ENCODE results near the gene SLC12A7. TPM values are rescaled to one million over a fixed set of nuclear protein-coding genes. Genes with fewer than 3 reads are reported as not detected.

The SLC12A7 gene
- total and polyA plus RNA-seq, 7 donors: 7.2 to 54.3 (median 16.8) TPM

- Histone ChIP-seq H3K27me3 (no peaks in the 10 kb centered on the region), H3K4me1 (no peaks in the 10 kb centered on the region), H3K9me3 (no peaks in the 10 kb centered on the region), H3K36me3 (peaks cover 8 to 84% (median 52%) of the 10 kb centered on the region in 4 donors), H3K4me3 (no peak overlapping the region), H3K27ac (no peak overlapping the region)
- intact Hi-C loops (cut with DNase I): no loop called here
- TF ChIP-seq EP300 (IDR thresholded peaks at IDR 0.05) (no peak), POLR2A (IDR thresholded peaks at IDR 0.05) (no peak), CTCF (IDR thresholded peaks at IDR 0.05) (no peak), POLR2AphosphoS5 (IDR thresholded peaks at IDR 0.05) (no peak)
- no peak for DNase-seq
- WGBS, 2 donors: 94 to 95% methylated on average over 13 of the region's 13 CpGs
Measured at GRCh38 chr5:1078206-1078605, 33.7 kb downstream of the SLC12A7 start.

- intact Hi-C loops (cut with DNase I): no loop called here
- no peaks in the 10 kb centered on the region for H3K4me1 ChIP-seq
- no peak overlapping the region for H3K4me3 ChIP-seq
- no peaks in the 10 kb centered on the region for H3K9me3 ChIP-seq
- DNase-seq: no peak
- TF ChIP-seq POLR2A (IDR thresholded peaks at IDR 0.05) (no peak), EP300 (IDR thresholded peaks at IDR 0.05) (no peak), POLR2AphosphoS5 (IDR thresholded peaks at IDR 0.05) (no peak), CTCF (IDR thresholded peaks at IDR 0.05) (no peak)
- H3K27ac ChIP-seq: no peak overlapping the region
- WGBS, 2 donors: 95 to 96% methylated on average over 27 of the region's 27 CpGs
- peaks cover 8 to 82% (median 52%) of the 10 kb centered on the region in 4 donors for H3K36me3 ChIP-seq
- H3K27me3 ChIP-seq: no peaks in the 10 kb centered on the region
Measured at GRCh38 chr5:1077491-1078020, 34.3 kb downstream of the SLC12A7 start.

- Histone ChIP-seq H3K27me3 (no peaks in the 10 kb centered on the region), H3K27ac (no peak overlapping the region), H3K4me1 (no peaks in the 10 kb centered on the region), H3K4me3 (no peak overlapping the region), H3K36me3 (peaks cover 8 to 82% (median 52%) of the 10 kb centered on the region in 4 donors), H3K9me3 (no peaks in the 10 kb centered on the region)
- 93 to 94% methylated on average over 19 of the region's 19 CpGs for WGBS, 2 donors
- intact Hi-C loops (cut with DNase I): no loop called here
- no peak for DNase-seq
- TF ChIP-seq POLR2AphosphoS5 (IDR thresholded peaks at IDR 0.05) (no peak), CTCF (IDR thresholded peaks at IDR 0.05) (no peak), EP300 (IDR thresholded peaks at IDR 0.05) (no peak), POLR2A (IDR thresholded peaks at IDR 0.05) (no peak)
Measured at GRCh38 chr5:1077026-1077425, 34.8 kb downstream of the SLC12A7 start.

DNA sequence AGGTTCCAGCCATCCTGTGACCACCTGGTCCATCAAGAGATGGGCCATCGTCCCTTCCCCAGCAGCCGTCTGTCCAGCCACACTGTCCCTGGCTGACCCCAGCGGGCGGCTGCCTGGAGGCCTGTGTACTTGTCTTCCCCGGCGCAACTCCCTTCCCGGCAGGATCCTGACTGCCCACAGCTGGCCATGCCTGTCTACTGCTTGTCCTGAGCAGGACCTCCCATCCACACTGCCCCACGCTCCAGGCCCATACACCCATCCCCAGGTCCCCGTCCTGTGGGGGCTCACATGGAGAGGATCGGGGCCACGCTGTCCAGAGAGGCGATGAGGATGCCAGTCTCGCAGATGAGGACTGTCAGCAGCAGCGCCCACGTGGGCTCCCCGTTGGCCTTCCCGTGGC is 35.5 kb downstream of the SLC12A7 start:
- no peaks in the 10 kb centered on the region for H3K27me3 ChIP-seq
- 92 to 93% methylated on average over 17 of the region's 17 CpGs for WGBS, 2 donors
- no peaks in the 10 kb centered on the region for H3K4me1 ChIP-seq
- no peak overlapping the region for H3K4me3 ChIP-seq
- peaks cover 8 to 78% (median 50%) of the 10 kb centered on the region in 4 donors for H3K36me3 ChIP-seq
- DNase-seq: no peak
- no peak overlapping the region for H3K27ac ChIP-seq
- intact Hi-C loops (cut with DNase I): no loop called here
- no peaks in the 10 kb centered on the region for H3K9me3 ChIP-seq
- TF ChIP-seq POLR2A (IDR thresholded peaks at IDR 0.05) (no peak), CTCF (IDR thresholded peaks at IDR 0.05) (no peak), EP300 (IDR thresholded peaks at IDR 0.05) (no peak), POLR2AphosphoS5 (IDR thresholded peaks at IDR 0.05) (no peak)

DNA sequence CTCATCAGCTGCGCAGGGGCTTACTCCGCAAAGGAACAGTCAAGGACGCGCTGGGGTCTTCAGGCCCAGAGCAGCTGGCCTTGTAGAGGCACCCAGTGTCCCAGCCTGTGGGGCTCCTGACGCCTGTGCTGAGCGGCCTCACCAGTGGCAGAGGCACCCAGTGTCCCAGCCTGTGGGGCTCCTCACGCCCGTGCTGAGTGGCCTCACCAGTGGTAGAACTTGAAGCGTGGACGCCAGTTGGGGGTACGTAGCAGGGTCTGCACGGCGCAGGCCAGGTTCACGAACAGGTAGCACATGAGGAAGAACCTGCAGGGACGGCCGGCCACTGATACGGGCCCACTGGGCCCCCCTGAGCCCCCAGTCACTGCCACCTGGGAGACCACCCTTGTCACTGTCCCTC is 35.9 kb downstream of the SLC12A7 start:
- Histone ChIP-seq H3K27ac (no peak overlapping the region), H3K9me3 (no peaks in the 10 kb centered on the region), H3K4me3 (no peak overlapping the region), H3K4me1 (no peaks in the 10 kb centered on the region), H3K36me3 (peaks cover 8 to 74% (median 47%) of the 10 kb centered on the region in 4 donors), H3K27me3 (no peaks in the 10 kb centered on the region)
- no peak for DNase-seq
- intact Hi-C loops (cut with DNase I): no loop called here
- WGBS, 2 donors: 95 to 97% methylated on average over 17 of the region's 17 CpGs
- no peak for TF ChIP-seq EP300 (IDR thresholded peaks at IDR 0.05)
- TF ChIP-seq POLR2AphosphoS5 (IDR thresholded peaks at IDR 0.05): no peak
- no peak for TF ChIP-seq POLR2A (IDR thresholded peaks at IDR 0.05)
- TF ChIP-seq CTCF (IDR thresholded peaks at IDR 0.05): no peak

Measured in sigmoid colon (tissue), 7 donors.